Measurements from ENCODE around the gene BIVM. TPM values are rescaled to one million over a fixed set of nuclear protein-coding genes. Genes with fewer than 3 reads are reported as not detected.
A peak's percentile ranks its signal among the peaks of the same experiment; 100 is the strongest.

Gene BIVM
- total and polyA plus RNA-seq, 2 of the 4 experiments (the other 2 are of a cell fraction), result 7.2 to 12.2 TPM

DNA sequence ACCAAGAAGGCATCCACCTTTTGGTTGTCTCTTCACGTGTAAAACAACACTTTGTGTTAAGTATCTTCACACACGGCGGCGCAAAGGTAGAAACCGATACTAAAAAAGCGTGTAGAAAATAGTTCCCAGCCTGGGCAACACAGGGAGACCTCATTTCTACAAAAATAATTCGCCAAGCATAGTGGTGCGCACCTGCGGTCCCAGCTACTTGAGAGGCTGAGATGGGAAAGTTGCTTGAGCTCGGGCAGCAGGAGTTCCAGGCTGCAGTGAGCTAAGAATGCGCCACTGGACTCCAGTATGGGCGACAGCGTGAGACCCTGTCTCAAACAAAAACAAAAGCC is 46.3 kb downstream of the BIVM start:
- no peak overlapping the region for H2BK20ac ChIP-seq (ENCODE audit: low read depth, low read length)
- peak overlapping the region; percentile 84 for H3K9ac ChIP-seq (ENCODE audit: low read depth, low read length)
- peak overlapping the region; percentile 98 for H2AFZ ChIP-seq (replicated peaks; ENCODE audit: low read length, poor library complexity)
- H2BK15ac ChIP-seq (ENCODE audit: low read depth, low read length), result no peak overlapping the region
- peak overlapping the region; percentile 81 for H3K27ac ChIP-seq (ENCODE audit: insufficient read depth, low read length)
- peaks cover 4% of the 10 kb centered on the region for H3K4me1 ChIP-seq (ENCODE audit: control insufficient read depth, insufficient read depth, low read length)
- 0% methylated on average over 2 of the region's 13 CpGs; no CpG with 5 or more reads in 1 of the 2 experiments for WGBS, 2 experiments (ENCODE audit: extremely low coverage in 2 of 2, insufficient read length in 1 of 2)
- H3K23ac ChIP-seq (ENCODE audit: low read depth, low read length), result peak overlapping the region; percentile 91
- H2BK5ac ChIP-seq (ENCODE audit: low read depth, low read length, poor library complexity, severe bottlenecking), result peak overlapping the region; percentile 77
- H3K4me2 ChIP-seq (ENCODE audit: low read depth, low read length), result peak overlapping the region; percentile 84
- H3K18ac ChIP-seq (ENCODE audit: low read depth, low read length), result peak overlapping the region; percentile 14; the same call in 1 of the 2 replicates
- peak overlapping the region; percentile 86 for H4K5ac ChIP-seq (ENCODE audit: low read depth, low read length)
- peak overlapping the region; percentile 63 for H3K4me3 ChIP-seq (ENCODE audit: insufficient read depth, low read depth, low read length)
- no peaks in the 10 kb centered on the region for H3K9me3 ChIP-seq (ENCODE audit: control insufficient read depth, insufficient read depth, low read length)
- ATAC-seq (ENCODE audit: low read depth) (peak; percentile 18), DNase-seq (no peak)
- dilution Hi-C loops (cut with HindIII; ENCODE audit: low sequenced_read_pairs, unreplicated experiment) (no loop called here), intact Hi-C loops (cut with micrococcal nuclease) (loop anchor here (5.0 kb wide), 2 partner anchors 123 to 193 kb away; no protein-coding TSS in a partner anchor), in situ Hi-C loops (cut with MboI; ENCODE audit: low sequenced_read_pairs) (loop anchor here (5.0 kb wide), 1 partner anchor 248 kb away; the partner anchor contains the start of gene TPP2)
- POLR2A ChIA-PET (ENCODE audit: unreplicated experiment), result interaction anchor here (0.5 to 0.6 kb wide), 2 partner anchors 45 to 1733 kb away, joined by 3 to 4 read pairs; no protein-coding TSS in a partner anchor
- no peak for TF ChIP-seq NFE2L2 (IDR thresholded peaks at IDR 0.05; ENCODE audit: low read depth, low read length)
- no peak for TF ChIP-seq USF2 (IDR thresholded peaks at IDR 0.05; ENCODE audit: low read depth, low read length)
- H3K79me1 ChIP-seq (ENCODE audit: low read depth in 1 of 2, low read length in 2 of 2), result peaks cover 4 to 28% of the 10 kb centered on the region in 2 experiments; a peak in 3 of 4 replicates
- H2AK9ac ChIP-seq (replicated peaks; ENCODE audit: low read depth, low read length, poor library complexity), result peak overlapping the region; percentile 90
- no peaks in the 10 kb centered on the region for H3K9me1 ChIP-seq (ENCODE audit: insufficient read depth, low read length)
- peak overlapping the region; percentile 30; the same call in 1 of the 2 replicates for H2BK120ac ChIP-seq (ENCODE audit: low read depth, low read length)
- H3K56ac ChIP-seq (ENCODE audit: extremely low read depth, insufficient read depth, low read length), result peak overlapping the region; percentile 88
- H3K4ac ChIP-seq (ENCODE audit: low read depth, low read length), result peak overlapping the region; percentile 92
- no peaks in the 10 kb centered on the region for H3K27me3 ChIP-seq (ENCODE audit: control insufficient read depth, insufficient read depth, low read length)
- peaks cover 8% of the 10 kb centered on the region; the same call in 1 of the 2 replicates for H4K20me1 ChIP-seq (ENCODE audit: insufficient read depth, low read length)
- H4K91ac ChIP-seq (ENCODE audit: insufficient read depth, low read depth, low read length), result peak overlapping the region; percentile 64
- CTCF ChIA-PET, result interaction anchor here (1.3 to 1.5 kb wide), 2 partner anchors 46 to 47 kb away, joined by 3 to 6 read pairs; no protein-coding TSS in a partner anchor
- 0 out of 2 replicates have a peak overlapping the region, but pooled peaks have one; percentile 31 for H2AK5ac ChIP-seq (ENCODE audit: low read depth, low read length)
- no peaks in the 10 kb centered on the region for H3K36me3 ChIP-seq (ENCODE audit: control insufficient read depth, insufficient read depth, low read length)
- peak overlapping the region; percentile 91 for H3K14ac ChIP-seq (replicated peaks; ENCODE audit: low read depth, low read length)
- H4K8ac ChIP-seq (ENCODE audit: low read depth in 2 of 2, low read length in 2 of 2), result peak overlapping the region; percentile 94 to 97
- BruUV-seq (replicated peaks), result no TSS peak
